A204.1 (cell line): ENCODE data around the gene SETD1B.
"Not testable (repeated sequence)": the region's sequence is repeated elsewhere in the genome, so short reads cannot be mapped to it uniquely, and the experiment has no call there.

ENCODE experiments used
- FAIRE-seq: peaks from 2 replicates; lab custom pipeline; 2012; peaks lifted over from hg19 to GRCh38; lab: Jason Lieb, UNC

The SETD1B gene

GRCh38 chr12:121858662-121859572, 55.1 kb downstream of the SETD1B start, which contains the start of gene HPD:
HPD (minus strand) TSS chr12:121858859; CDS start chr12:121858823, 36 bp downstream.
- FAIRE-seq = no peak

DNA sequence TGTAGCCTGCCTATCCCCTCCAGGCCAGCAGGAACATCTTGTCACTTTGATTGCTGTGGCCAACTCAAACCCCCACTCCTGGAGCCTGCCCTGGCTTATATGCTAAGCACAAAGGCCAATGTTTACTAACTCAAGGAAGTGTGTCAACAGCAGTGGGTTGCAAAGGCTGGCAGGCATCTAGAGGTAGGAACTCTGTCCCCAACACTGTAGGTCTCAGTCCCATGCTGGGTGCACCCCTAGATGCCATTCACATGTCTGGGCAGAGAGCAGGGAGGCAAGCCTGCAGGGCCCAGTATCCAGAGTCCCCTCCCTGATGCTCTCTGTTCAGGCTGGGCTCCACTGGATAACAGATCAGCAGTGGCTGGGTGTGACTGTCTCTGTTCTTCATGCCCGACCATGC, 56.4 kb downstream of the SETD1B start:
- FAIRE-seq = no peak

DNA sequence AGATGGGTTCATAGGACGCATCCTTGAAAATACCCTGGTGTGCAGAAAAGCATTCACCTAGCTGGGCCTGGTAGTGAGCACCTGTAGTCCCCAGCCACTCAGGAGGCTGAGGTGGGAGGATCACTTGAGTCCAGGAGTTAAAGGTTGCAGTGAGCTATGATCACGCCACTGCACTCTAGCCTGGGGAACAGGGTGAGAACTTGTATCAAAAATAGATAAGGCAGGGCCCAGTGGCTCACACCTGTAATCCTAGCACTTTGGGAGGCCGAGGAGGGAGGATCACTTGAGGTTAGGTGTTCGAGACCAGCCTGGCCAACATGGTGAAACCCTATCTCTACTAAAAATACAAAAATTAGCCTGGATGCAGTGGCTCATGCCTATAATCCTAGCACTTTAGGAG, 56.9 kb downstream of the SETD1B start:
- not testable (repeated sequence) for FAIRE-seq

GRCh38 chr12:121861636-121862254, 57.9 kb downstream of the SETD1B start:
- no peak for FAIRE-seq

GRCh38 chr12:121866331-121866730, 62.5 kb downstream of the SETD1B start:
- no peak for FAIRE-seq

- not testable (repeated sequence) for FAIRE-seq
These were observed 65.4 kb downstream of the SETD1B start for GRCh38 chr12:121869229-121869628.

- FAIRE-seq = no peak
These were observed 67.7 kb downstream of the SETD1B start for GRCh38 chr12:121871467-121871866.

- FAIRE-seq = no peak
These were observed 68.9 kb downstream of the SETD1B start for GRCh38 chr12:121872546-121873215.

GRCh38 chr12:121873216-121873569, 69.4 kb downstream of the SETD1B start:
- FAIRE-seq = no peak

DNA sequence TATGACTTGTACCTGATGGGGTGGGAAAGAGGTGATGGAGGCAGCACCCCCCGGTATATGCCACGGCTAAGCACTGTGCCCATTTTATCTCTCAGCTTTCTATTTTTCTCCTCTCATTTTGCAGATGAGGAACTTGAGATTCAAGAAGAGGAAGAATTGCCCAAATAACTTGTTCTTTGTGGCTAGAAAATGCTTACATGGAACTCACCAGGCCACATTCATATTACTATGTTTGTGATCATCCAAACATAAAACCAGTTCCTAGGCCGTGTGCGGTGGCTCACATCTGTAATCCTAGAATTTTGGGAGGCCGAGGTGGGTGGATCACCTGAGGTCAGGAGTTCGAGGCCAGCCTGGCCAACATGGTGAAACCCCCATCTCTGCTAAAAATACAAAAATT, 70.3 kb downstream of the SETD1B start:
- no peak for FAIRE-seq

DNA sequence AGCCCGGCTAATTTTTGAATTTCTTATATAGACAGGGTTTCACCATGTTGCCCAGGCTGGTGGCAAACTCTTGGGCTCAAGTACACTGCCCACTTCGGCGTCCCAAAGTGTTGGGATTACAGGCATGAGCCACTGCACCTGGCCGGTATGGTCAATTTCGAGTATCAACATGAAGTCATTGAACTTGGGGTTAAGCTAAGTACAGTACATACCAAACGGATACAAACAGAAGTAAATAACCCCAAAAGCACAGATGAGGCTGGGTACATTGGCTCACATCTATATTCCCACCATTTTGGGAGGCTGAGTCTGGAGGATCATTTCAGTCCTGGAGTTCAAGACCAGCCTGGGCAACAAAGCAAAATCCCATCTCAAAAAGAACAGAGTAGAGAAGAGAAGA, 71.8 kb downstream of the SETD1B start:
- FAIRE-seq = no peak

DNA sequence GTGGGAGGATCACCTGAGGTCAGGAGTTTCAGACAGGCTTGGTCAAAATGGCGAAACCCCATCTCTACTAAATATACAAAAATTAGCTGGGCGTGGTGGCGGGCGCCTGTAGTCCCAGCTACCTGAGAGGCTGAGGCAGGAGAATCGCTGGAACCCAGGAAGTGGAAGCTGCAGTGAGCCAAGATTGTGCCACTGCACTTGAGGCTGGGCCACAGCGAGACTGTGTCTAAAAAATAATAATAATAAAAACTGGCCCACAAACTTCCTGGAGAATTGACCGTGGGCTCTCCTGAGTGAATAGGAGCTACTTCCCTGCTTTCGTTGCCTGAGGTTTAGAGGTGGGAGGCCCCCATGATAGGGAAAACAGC, 72.3 kb downstream of the SETD1B start:
- FAIRE-seq = not testable (repeated sequence)
